Thyroid gland (tissue), 4 donors: Measurements from ENCODE around the gene SLC35E3. TPM values are rescaled to one million over a fixed set of nuclear protein-coding genes. Genes with fewer than 3 reads are reported as not detected.

Experiments
- DNase-seq, 2 donors: peaks; one replicate each; pipeline ENCODE4 v3.0.0-alpha.2; 2019
- H3K27ac ChIP-seq, 3 donors: fragments of 200-600 bp; sonication (generic); 1 replicate in 2 of 3; 2 replicates in 1 of 3; pipeline ENCODE4 v1.5.1; 2016 to 2019; ENCODE audit warnings: mild to moderate bottlenecking in 1 of 3, moderate library complexity in 1 of 3
- H3K27me3 ChIP-seq: fragments of 200-600 bp; sonication (generic); one replicate; pipeline ENCODE4 v1.5.1; 2019
- H3K36me3 ChIP-seq, 2 donors: fragments of 200-600 bp; sonication (generic); one replicate each; pipeline ENCODE4 v1.5.1; 2016 to 2019
- H3K4me1 ChIP-seq, 2 donors: fragments of 200-600 bp; sonication (generic); one replicate each; pipeline ENCODE4 v1.5.1; 2017 to 2019
- H3K4me3 ChIP-seq, 3 donors: fragments of 200-600 bp; sonication (generic); replicated peaks in 1 of 3; 1 replicate in 2 of 3; 2 replicates in 1 of 3; pipeline ENCODE4 v1.5.1; 2016; ENCODE audit warnings: mild to moderate bottlenecking in 1 of 3
- H3K9me3 ChIP-seq: fragments of 200-600 bp; sonication (generic); one replicate; pipeline ENCODE4 v1.5.1; 2017
- CTCF ChIP-seq, 6 experiments: fragments of 200-600 bp in 3 of 6; fragments of 450-650 bp in 3 of 6; sonication (generic) in 3 of 6; IDR thresholded peaks; one replicate each; pipeline ENCODE4 v1.5.1; 2016 to 2019; ENCODE audit warnings: antibody characterized with exemption in 6 of 6, mild to moderate bottlenecking in 2 of 6, inconsistent platforms in 1 of 6, moderate library complexity in 1 of 6
- POLR2A ChIP-seq, 2 donors: fragments of 450-650 bp; IDR thresholded peaks; one replicate each; pipeline ENCODE4 v1.6.1; 2017; ENCODE audit warnings: antibody characterized with exemption in 2 of 2, mild to moderate bottlenecking in 2 of 2, moderate library complexity in 1 of 2
- WGBS, 2 donors: methylation state at CpG; one replicate each; pipeline ENCODE4 v1.1.5; 2017; 5-methylcytosine and 5-hydroxymethylcytosine counted together
- intact Hi-C: fragments of 100-400 bp; cut with DNase I; formaldehyde crosslinking; loops from one replicate; pipeline ENCODE4 v1.15.1; 2023
- total RNA-seq, 4 donors: library from RNA; depleted of rRNA; stranded (reverse); fragments of >200 nt; gene quantifications; one replicate each; pipeline ENCODE4 v1.2.3, GENCODE V29; 2016

The SLC35E3 gene
- total RNA-seq, 4 donors from 2014 or later, result 2.1 to 4.0 (median 2.3) TPM

GRCh38 chr12:68781728-68782127, 35.8 kb downstream of the SLC35E3 start:
- Histone ChIP-seq H3K9me3 (no peaks in the 10 kb centered on the region), H3K27me3 (no peaks in the 10 kb centered on the region), H3K4me1 (peaks cover 0 to 4% of the 10 kb centered on the region in 2 donors), H3K4me3 (no peak overlapping the region), H3K27ac (no peak overlapping the region), H3K36me3 (no peaks in the 10 kb centered on the region)
- no peak for DNase-seq
- WGBS, 2 donors, result 93 to 94% methylated on average over 6 of the region's 6 CpGs
- no peak for TF ChIP-seq CTCF (IDR thresholded peaks at IDR 0.05)
- no peak for TF ChIP-seq POLR2A (IDR thresholded peaks at IDR 0.05)
- intact Hi-C loops, result no loop called here

GRCh38 chr12:68784015-68784414, 38.0 kb downstream of the SLC35E3 start:
- H3K27ac ChIP-seq, result no peak overlapping the region
- 77 to 83% methylated on average over 8 of the region's 8 CpGs for WGBS, 2 donors
- intact Hi-C loops, result no loop called here
- no peak for TF ChIP-seq CTCF (IDR thresholded peaks at IDR 0.05)
- TF ChIP-seq POLR2A (IDR thresholded peaks at IDR 0.05), result no peak
- H3K4me1 ChIP-seq, result peaks cover 0 to 4% of the 10 kb centered on the region in 2 donors
- no peak for DNase-seq
- no peaks in the 10 kb centered on the region for H3K27me3 ChIP-seq
- no peaks in the 10 kb centered on the region for H3K36me3 ChIP-seq
- H3K9me3 ChIP-seq, result no peaks in the 10 kb centered on the region
- H3K4me3 ChIP-seq, result no peak overlapping the region

- no peaks in the 10 kb centered on the region for H3K9me3 ChIP-seq
- WGBS, 2 donors, result 86 to 90% methylated on average over 2 of the region's 2 CpGs
- TF ChIP-seq CTCF (IDR thresholded peaks at IDR 0.05) (no peak), POLR2A (IDR thresholded peaks at IDR 0.05) (no peak)
- intact Hi-C loops, result no loop called here
- no peak overlapping the region for H3K4me3 ChIP-seq
- H3K27me3 ChIP-seq, result no peaks in the 10 kb centered on the region
- DNase-seq, result no peak
- no peak overlapping the region for H3K27ac ChIP-seq
- H3K36me3 ChIP-seq, result no peaks in the 10 kb centered on the region
- peaks cover 0 to 4% of the 10 kb centered on the region in 2 donors for H3K4me1 ChIP-seq
Observed at GRCh38 chr12:68785358-68785757, 39.4 kb downstream of the SLC35E3 start.

DNA sequence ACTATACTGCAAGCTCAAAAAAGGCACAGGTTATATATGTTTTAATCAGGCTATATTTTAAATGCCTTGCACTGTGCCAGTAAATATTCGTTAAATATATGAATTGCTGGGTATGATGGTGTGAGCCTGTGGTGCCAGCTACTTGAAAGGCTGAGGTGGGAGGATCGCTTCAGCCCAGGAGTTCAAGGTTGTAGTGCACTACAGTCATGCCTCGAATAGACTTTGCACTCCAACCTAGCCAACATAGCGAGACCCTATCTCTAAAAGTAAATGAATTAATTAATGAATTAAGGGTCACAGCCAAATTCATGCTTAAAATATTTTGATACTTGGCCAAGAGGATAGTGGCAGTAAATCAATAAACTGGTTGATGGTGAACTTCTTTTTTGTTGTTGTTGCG, 39.8 kb downstream of the SLC35E3 start:
- Histone ChIP-seq H3K27ac (no peak overlapping the region), H3K4me3 (no peak overlapping the region), H3K4me1 (peaks cover 0 to 4% of the 10 kb centered on the region in 2 donors), H3K36me3 (no peaks in the 10 kb centered on the region), H3K9me3 (no peaks in the 10 kb centered on the region), H3K27me3 (no peaks in the 10 kb centered on the region)
- WGBS, 2 donors, result 91 to 94% methylated on average over 5 of the region's 5 CpGs
- no peak for DNase-seq
- TF ChIP-seq CTCF (IDR thresholded peaks at IDR 0.05) (no peak), POLR2A (IDR thresholded peaks at IDR 0.05) (no peak)
- intact Hi-C loops, result no loop called here

DNA sequence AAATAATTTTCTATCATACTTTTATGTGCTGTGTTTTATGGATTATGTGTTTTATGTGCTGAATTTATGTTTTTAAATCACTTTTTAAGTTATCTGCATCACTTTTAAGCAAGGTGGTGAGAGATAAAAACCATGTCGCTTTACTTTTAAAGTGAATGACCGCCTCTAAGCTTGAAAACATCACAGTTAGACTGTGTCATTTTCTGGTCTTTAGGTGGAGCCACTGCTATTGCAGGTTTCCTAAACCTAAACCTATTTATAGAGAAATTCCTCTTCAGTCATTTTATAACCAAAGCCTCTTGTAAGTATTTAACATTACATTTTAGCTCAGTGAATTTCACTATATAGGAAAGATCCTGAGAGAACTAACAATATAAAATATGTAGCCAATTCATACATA, 41.0 kb downstream of the SLC35E3 start:
- Histone ChIP-seq H3K4me1 (peaks cover 0 to 4% of the 10 kb centered on the region in 2 donors), H3K4me3 (no peak overlapping the region), H3K27me3 (no peaks in the 10 kb centered on the region), H3K27ac (peak overlapping the region; percentile 25 to 43 (median 37)), H3K9me3 (no peaks in the 10 kb centered on the region), H3K36me3 (no peaks in the 10 kb centered on the region)
- intact Hi-C loops, result no loop called here
- 87% methylated on average over 2 of the region's 2 CpGs for WGBS, 2 donors
- no peak for DNase-seq
- TF ChIP-seq POLR2A (IDR thresholded peaks at IDR 0.05), result no peak
- no peak for TF ChIP-seq CTCF (IDR thresholded peaks at IDR 0.05)
